Neural cell (in vitro differentiated cells): ENCODE results near the gene VSIR. TPM values are rescaled to one million over a fixed set of nuclear protein-coding genes. Genes with fewer than 3 reads are reported as not detected.

Experiments
- H2AFZ ChIP-seq: fragments of 200-600, 300-800 bp; sonication (generic), shearing (Covaris generic); 2 replicates; pipeline ENCODE4 v1.6.0; 2014; ENCODE audit warnings: low read depth, mild to moderate bottlenecking, antibody characterized with exemption, low read length, moderate library complexity
- H3F3A ChIP-seq: fragments of 200-600 bp; shearing (Covaris generic); 2 replicates; pipeline ENCODE4 v1.6.1; 2016; ENCODE audit warnings: mild to moderate bottlenecking, moderate library complexity, mixed read lengths, antibody characterized with exemption, low read length; ENCODE audit not compliant: insufficient read depth, poor library complexity, severe bottlenecking
- H3K27ac ChIP-seq: fragments of 200-600, 300-800 bp; sonication (generic), shearing (Covaris generic); 2 replicates; pipeline ENCODE4 v1.5.1; 2014; ENCODE audit warnings: mild to moderate bottlenecking, low read length, moderate library complexity
- H3K27me3 ChIP-seq: fragments of 300-800, 200-600 bp; sonication (generic), shearing (Covaris generic); 2 replicates; pipeline ENCODE4 v1.6.0; 2014; ENCODE audit warnings: mild to moderate bottlenecking, low read depth, low read length, moderate library complexity; ENCODE audit not compliant: insufficient read depth
- H3K36me3 ChIP-seq: fragments of 300-800, 200-600 bp; sonication (generic), shearing (Covaris generic); 2 replicates; pipeline ENCODE4 v1.5.1; 2014; ENCODE audit warnings: mild to moderate bottlenecking, antibody characterized with exemption, low read length, moderate library complexity; ENCODE audit not compliant: insufficient read depth
- H3K4me2 ChIP-seq: fragments of 300-800, 200-600 bp; sonication (generic), shearing (Covaris generic); 2 replicates; pipeline ENCODE4 v1.6.0; 2014; ENCODE audit warnings: mild to moderate bottlenecking, low read length
- H3K4me3 ChIP-seq: fragments of 300-800, 200-600 bp; sonication (generic), shearing (Covaris generic); 2 replicates; pipeline ENCODE4 v1.5.1; 2014; ENCODE audit warnings: mild to moderate bottlenecking, low read length, moderate library complexity
- H3K79me2 ChIP-seq: fragments of 200-600 bp; shearing (Covaris generic); replicated peaks from 2 replicates; pipeline ENCODE4 v1.6.0; 2014; ENCODE audit warnings: mild to moderate bottlenecking, low read length, moderate library complexity; ENCODE audit not compliant: insufficient read depth
- H3K9ac ChIP-seq: fragments of 300-800, 200-600 bp; sonication (generic), shearing (Covaris generic); 2 replicates; pipeline ENCODE4 v1.6.1; 2016; ENCODE audit warnings: mild to moderate bottlenecking, low read length, mixed read lengths
- H3K9me2 ChIP-seq: fragments of 200-600 bp; shearing (Covaris generic); 2 replicates; pipeline ENCODE4 v1.6.1; 2016; ENCODE audit warnings: mild to moderate bottlenecking, low read length, mixed read lengths; ENCODE audit not compliant: insufficient read depth
- H3K9me3 ChIP-seq: fragments of 200-600, 300-800 bp; sonication (generic), shearing (Covaris generic); 2 replicates; pipeline ENCODE4 v1.6.1; 2016; ENCODE audit warnings: mild to moderate bottlenecking, mixed run types, low read length, moderate library complexity, mixed read lengths
- H4K20me1 ChIP-seq: fragments of 200-600 bp; shearing (Covaris generic); 2 replicates; pipeline ENCODE4 v1.6.1; 2016; ENCODE audit warnings: mild to moderate bottlenecking, mixed run types; ENCODE audit not compliant: insufficient read depth
- EP300 ChIP-seq: fragments of 450-650 bp; conservative IDR thresholded peaks from 2 replicates; pipeline ENCODE4 v1.6.1; 2014; ENCODE audit warnings: antibody characterized with exemption, mild to moderate bottlenecking, moderate library complexity; ENCODE audit not compliant: poor library complexity, severe bottlenecking
- EZH2 ChIP-seq: fragments of 200-600, 300-800 bp; shearing (Covaris generic), sonication (generic); IDR thresholded peaks from 2 replicates; pipeline ENCODE4 v1.6.1; 2014; ENCODE audit warnings: antibody characterized with exemption, low read length, borderline replicate concordance, mild to moderate bottlenecking; ENCODE audit not compliant: insufficient read depth, poor library complexity, severe bottlenecking
- MXI1 ChIP-seq: fragments of 450-650 bp; conservative IDR thresholded peaks from 2 replicates; pipeline ENCODE4 v1.6.1; 2014; ENCODE audit warnings: antibody characterized with exemption, mild to moderate bottlenecking; ENCODE audit not compliant: poor library complexity, severe bottlenecking
- POLR2AphosphoS5 ChIP-seq: IDR thresholded peaks from 2 replicates; pipeline ENCODE4 v1.6.1; 2012
- RAD21 ChIP-seq: fragments of 450-650 bp; conservative IDR thresholded peaks from 2 replicates; pipeline ENCODE4 v1.6.1; 2014; ENCODE audit warnings: antibody characterized with exemption, mild to moderate bottlenecking, moderate library complexity
- SMC3 ChIP-seq: fragments of 450-650 bp; conservative IDR thresholded peaks from 2 replicates; pipeline ENCODE4 v1.6.1; 2014; ENCODE audit warnings: antibody characterized with exemption, mild to moderate bottlenecking, moderate library complexity; ENCODE audit not compliant: poor library complexity
- TAF1 ChIP-seq: IDR thresholded peaks from 2 replicates; pipeline ENCODE4 v1.6.1; 2012; ENCODE audit warnings: low read depth
- polyA plus RNA-seq: library from polyadenylated mRNA; depleted of rRNA; stranded (reverse); fragments of >200 nt; gene quantifications from 2 replicates; pipeline ENCODE4 v1.2.3, GENCODE V29; 2014
- TF ChIP-seq, protein P1 (sequence below): fragments of 450-650 bp; IDR thresholded peaks from 2 replicates; pipeline ENCODE4 v1.5.1; 2014; ENCODE audit warnings: antibody characterized with exemption, mild to moderate bottlenecking, moderate library complexity; ENCODE audit not compliant: poor library complexity, severe bottlenecking
- TF ChIP-seq, protein P2 (sequence below): IDR thresholded peaks from 2 replicates; pipeline ENCODE4 v1.6.1; 2012; ENCODE audit warnings: borderline replicate concordance

VSIR gene
- polyA plus RNA-seq, 1 donor from 2014 or later = not detected

DNA sequence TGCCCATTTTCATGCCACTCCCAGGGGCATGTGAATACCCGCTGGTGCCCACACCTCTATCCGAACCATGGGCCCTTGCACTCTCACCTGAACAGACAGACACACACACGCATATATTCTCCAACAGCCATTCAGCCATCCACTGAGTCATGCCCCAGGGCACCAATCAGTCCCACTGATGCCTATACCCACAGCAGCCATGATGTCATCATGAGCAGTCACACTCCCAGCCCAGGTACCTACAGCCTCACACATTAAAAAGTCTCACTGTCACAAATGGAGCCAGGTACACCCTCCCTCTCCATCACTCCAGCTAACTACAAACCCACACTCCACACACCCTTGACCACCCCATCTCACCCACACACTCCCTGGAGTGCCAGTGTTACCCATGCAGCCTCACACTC is 12.2 kb downstream of the VSIR start:
- H3K27ac ChIP-seq = no peak overlapping the region

DNA sequence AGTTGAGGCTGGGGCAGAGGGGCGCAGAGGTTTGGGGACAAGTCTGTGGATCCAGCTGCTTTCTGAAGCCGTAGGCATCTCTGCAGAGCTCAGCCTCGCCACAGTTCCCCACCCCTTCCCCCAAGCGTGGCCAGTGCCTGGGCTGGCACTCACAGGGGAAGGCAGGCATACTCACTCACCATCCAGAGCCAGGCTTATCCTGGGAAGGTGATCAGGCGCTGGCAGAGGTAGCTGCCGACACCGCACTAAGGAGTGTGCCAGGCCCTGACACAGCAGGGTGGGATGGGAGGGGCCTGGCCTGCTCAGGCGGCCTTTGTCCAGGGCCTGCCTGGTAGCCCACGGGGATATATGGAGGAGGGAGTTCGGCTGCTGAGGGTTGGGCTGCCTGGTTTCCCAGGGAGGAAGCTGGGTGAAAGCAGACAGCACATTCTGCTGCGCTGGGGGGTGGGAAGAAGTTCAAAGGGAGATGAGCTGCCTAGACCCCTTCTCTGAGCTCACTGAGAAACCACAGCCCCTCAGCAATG is 15.9 kb downstream of the VSIR start:
- no peak for TF ChIP-seq RAD21
- TF ChIP-seq TAF1 = no peak
- no peak for TF ChIP-seq MXI1
- TF ChIP-seq POLR2AphosphoS5 = no peak
- TF ChIP-seq EP300 = no peak
- TF ChIP-seq SMC3 = no peak
- TF ChIP-seq, protein P1, sequence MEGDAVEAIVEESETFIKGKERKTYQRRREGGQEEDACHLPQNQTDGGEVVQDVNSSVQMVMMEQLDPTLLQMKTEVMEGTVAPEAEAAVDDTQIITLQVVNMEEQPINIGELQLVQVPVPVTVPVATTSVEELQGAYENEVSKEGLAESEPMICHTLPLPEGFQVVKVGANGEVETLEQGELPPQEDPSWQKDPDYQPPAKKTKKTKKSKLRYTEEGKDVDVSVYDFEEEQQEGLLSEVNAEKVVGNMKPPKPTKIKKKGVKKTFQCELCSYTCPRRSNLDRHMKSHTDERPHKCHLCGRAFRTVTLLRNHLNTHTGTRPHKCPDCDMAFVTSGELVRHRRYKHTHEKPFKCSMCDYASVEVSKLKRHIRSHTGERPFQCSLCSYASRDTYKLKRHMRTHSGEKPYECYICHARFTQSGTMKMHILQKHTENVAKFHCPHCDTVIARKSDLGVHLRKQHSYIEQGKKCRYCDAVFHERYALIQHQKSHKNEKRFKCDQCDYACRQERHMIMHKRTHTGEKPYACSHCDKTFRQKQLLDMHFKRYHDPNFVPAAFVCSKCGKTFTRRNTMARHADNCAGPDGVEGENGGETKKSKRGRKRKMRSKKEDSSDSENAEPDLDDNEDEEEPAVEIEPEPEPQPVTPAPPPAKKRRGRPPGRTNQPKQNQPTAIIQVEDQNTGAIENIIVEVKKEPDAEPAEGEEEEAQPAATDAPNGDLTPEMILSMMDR = no peak
- TF ChIP-seq, protein P2, sequence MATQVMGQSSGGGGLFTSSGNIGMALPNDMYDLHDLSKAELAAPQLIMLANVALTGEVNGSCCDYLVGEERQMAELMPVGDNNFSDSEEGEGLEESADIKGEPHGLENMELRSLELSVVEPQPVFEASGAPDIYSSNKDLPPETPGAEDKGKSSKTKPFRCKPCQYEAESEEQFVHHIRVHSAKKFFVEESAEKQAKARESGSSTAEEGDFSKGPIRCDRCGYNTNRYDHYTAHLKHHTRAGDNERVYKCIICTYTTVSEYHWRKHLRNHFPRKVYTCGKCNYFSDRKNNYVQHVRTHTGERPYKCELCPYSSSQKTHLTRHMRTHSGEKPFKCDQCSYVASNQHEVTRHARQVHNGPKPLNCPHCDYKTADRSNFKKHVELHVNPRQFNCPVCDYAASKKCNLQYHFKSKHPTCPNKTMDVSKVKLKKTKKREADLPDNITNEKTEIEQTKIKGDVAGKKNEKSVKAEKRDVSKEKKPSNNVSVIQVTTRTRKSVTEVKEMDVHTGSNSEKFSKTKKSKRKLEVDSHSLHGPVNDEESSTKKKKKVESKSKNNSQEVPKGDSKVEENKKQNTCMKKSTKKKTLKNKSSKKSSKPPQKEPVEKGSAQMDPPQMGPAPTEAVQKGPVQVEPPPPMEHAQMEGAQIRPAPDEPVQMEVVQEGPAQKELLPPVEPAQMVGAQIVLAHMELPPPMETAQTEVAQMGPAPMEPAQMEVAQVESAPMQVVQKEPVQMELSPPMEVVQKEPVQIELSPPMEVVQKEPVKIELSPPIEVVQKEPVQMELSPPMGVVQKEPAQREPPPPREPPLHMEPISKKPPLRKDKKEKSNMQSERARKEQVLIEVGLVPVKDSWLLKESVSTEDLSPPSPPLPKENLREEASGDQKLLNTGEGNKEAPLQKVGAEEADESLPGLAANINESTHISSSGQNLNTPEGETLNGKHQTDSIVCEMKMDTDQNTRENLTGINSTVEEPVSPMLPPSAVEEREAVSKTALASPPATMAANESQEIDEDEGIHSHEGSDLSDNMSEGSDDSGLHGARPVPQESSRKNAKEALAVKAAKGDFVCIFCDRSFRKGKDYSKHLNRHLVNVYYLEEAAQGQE = no peak
- TF ChIP-seq EZH2 = no peak
- H3K4me3 ChIP-seq = no peak overlapping the region
- H3K79me2 ChIP-seq = no peaks in the 10 kb centered on the region
- H3F3A ChIP-seq = no peaks in the 10 kb centered on the region
- no peak overlapping the region for H3K9ac ChIP-seq
- H3K27ac ChIP-seq = no peak overlapping the region
- H3K36me3 ChIP-seq = no peaks in the 10 kb centered on the region
- H3K4me2 ChIP-seq = no peak overlapping the region
- no peak overlapping the region for H2AFZ ChIP-seq
- no peaks in the 10 kb centered on the region for H3K9me3 ChIP-seq
- H3K27me3 ChIP-seq = no peaks in the 10 kb centered on the region
- no peaks in the 10 kb centered on the region for H3K9me2 ChIP-seq
- H4K20me1 ChIP-seq = no peaks in the 10 kb centered on the region

More for the DNA sequence above, 12.2 kb downstream of the VSIR start:
- H3K4me2 ChIP-seq = no peak overlapping the region
- H2AFZ ChIP-seq = no peak overlapping the region
- H3K9ac ChIP-seq = no peak overlapping the region
- H3K27me3 ChIP-seq = no peaks in the 10 kb centered on the region
- H3K79me2 ChIP-seq = no peaks in the 10 kb centered on the region
- H3K9me3 ChIP-seq = no peaks in the 10 kb centered on the region
- H4K20me1 ChIP-seq = no peaks in the 10 kb centered on the region
- no peaks in the 10 kb centered on the region for H3F3A ChIP-seq
- H3K36me3 ChIP-seq = no peaks in the 10 kb centered on the region
- TF ChIP-seq, protein P1 = no peak
- no peak overlapping the region for H3K4me3 ChIP-seq
- no peaks in the 10 kb centered on the region for H3K9me2 ChIP-seq
